CD4-positive, alpha-beta T cell (primary cell): ENCODE data around the gene RSAD2. TPM values are rescaled to one million over a fixed set of nuclear protein-coding genes. Genes with fewer than 3 reads are reported as not detected.

Experiments
- ATAC-seq: fragments of 200-7000 bp; cut with Tn5 transposase; one replicate; pipeline ENCODE4 v1.10.0; 2022; ENCODE audit warnings: mild to moderate bottlenecking; ENCODE audit not compliant: poor library complexity
- CTCF ChIA-PET: fragments of 350-600 bp; sonication (Branson Sonifier 250); formaldehyde crosslinking; loops from one replicate; lab custom pipeline; 2021; ENCODE audit warnings: antibody characterized with exemption, inconsistent platforms; lab: Charles Lee
- POLR2A ChIA-PET: fragments of 350-600 bp; sonication (Branson Sonifier 250); formaldehyde crosslinking; loops from one replicate; lab custom pipeline; 2021; ENCODE audit warnings: antibody characterized with exemption, inconsistent platforms; lab: Charles Lee
- DNase-seq, 14 experiments: peaks; one replicate each; pipeline ENCODE4 v3.0.0-alpha.2; 2013 to 2020; ENCODE audit warnings: mixed read lengths in 2 of 14
- H3K27ac ChIP-seq, 2 donors: one replicate each; pipeline versions ENCODE4 v1.5.1 to v1.7.0; 2013; ENCODE audit warnings: low read length in 2 of 2, low read depth in 1 of 2, mild to moderate bottlenecking in 1 of 2
- H3K27me3 ChIP-seq, 2 experiments: 1 replicate in 1 of 2; 2 replicates in 1 of 2; pipeline versions ENCODE4 v1.6.1 to v1.7.0; 2013; ENCODE audit warnings: low read length in 2 of 2, control low read depth in 1 of 2, mild to moderate bottlenecking in 1 of 2, moderate library complexity in 1 of 2; ENCODE audit not compliant: insufficient read depth in 2 of 2, control insufficient read depth in 1 of 2
- H3K36me3 ChIP-seq: one replicate; pipeline ENCODE4 v1.6.1; 2013; ENCODE audit warnings: low read length, control low read depth; ENCODE audit not compliant: insufficient read depth
- H3K4me1 ChIP-seq: one replicate; pipeline ENCODE4 v1.6.1; 2013; ENCODE audit warnings: low read length, control low read depth; ENCODE audit not compliant: insufficient read depth
- H3K4me3 ChIP-seq: one replicate; pipeline ENCODE4 v1.5.1; 2013; ENCODE audit warnings: mild to moderate bottlenecking, low read length, moderate library complexity
- H3K9me3 ChIP-seq, 2 experiments: 1 replicate in 1 of 2; 2 replicates in 1 of 2; pipeline versions ENCODE4 v1.6.1 to v1.7.0; 2013; ENCODE audit warnings: low read length in 2 of 2, mild to moderate bottlenecking in 2 of 2, control low read depth in 1 of 2, moderate library complexity in 1 of 2; ENCODE audit not compliant: control insufficient read depth in 1 of 2, insufficient read depth in 1 of 2
- H3K27ac Mint-ChIP-seq: one replicate; pipeline ENCODE4 v1.8.0; 2020; ENCODE audit warnings: mixed read lengths
- H3K27me3 Mint-ChIP-seq: one replicate; pipeline ENCODE4 v1.8.0; 2021; ENCODE audit warnings: mixed read lengths
- H3K36me3 Mint-ChIP-seq: one replicate; pipeline ENCODE4 v1.8.0; 2021; ENCODE audit warnings: low read depth, mixed read lengths
- H3K4me1 Mint-ChIP-seq: one replicate; pipeline ENCODE4 v1.8.0; 2021; ENCODE audit warnings: low read depth, mixed read lengths
- H3K4me3 Mint-ChIP-seq: one replicate; pipeline ENCODE4 v1.8.0; 2020; ENCODE audit warnings: mild to moderate bottlenecking, mixed read lengths
- H3K9me3 Mint-ChIP-seq: one replicate; pipeline ENCODE4 v1.8.0; 2020; ENCODE audit warnings: mixed read lengths
- intact Hi-C, 2 experiments: fragments of 100-400 bp; cut with DNase I in 1 of 2; cut with micrococcal nuclease in 1 of 2; formaldehyde crosslinking; loops; one replicate each; pipeline versions ENCODE4 v1.15.1 to v1.9.0; 2023 to 2025; cut with DNase I, micrococcal nuclease
- total RNA-seq, 174 experiments: library from RNA in 2 of 174; stranded (reverse) in 2 of 174; gene quantifications; one replicate each; pipeline ENCODE4 v1.2.3 and lab custom pipeline; 2021 to 2026
- TF ChIP-seq, protein P1 (sequence below): fragments of 200-600 bp; IDR thresholded peaks from one replicate; pipeline ENCODE4 v1.8.0; 2022; ENCODE audit warnings: antibody characterized with exemption, mild to moderate bottlenecking

Gene RSAD2
- total RNA-seq, 2 experiments from 2014 or later, result 3.9 to 4.6 TPM

DNA sequence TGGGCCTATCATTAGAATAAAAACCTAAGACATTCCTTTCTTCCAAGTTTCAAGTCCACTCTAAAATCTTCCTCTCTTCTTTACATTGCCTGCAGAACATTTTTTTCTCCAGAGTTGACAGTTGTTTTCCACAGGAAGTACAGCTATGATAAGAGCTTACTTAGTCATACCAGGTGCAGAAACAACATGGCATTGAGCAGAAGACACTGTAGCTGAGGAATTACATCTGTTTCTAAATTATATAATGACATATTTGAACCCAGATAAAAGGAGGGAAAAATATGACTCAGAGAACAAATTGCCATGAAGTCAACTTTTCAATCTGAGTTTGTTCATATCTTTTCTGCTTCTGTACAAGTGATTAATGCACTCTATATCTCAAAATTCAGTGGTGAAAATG is 42.1 kb upstream of the RSAD2 start:
- Mint-ChIP-seq H3K36me3 (peaks cover 46% of the 10 kb centered on the region), H3K4me1 (peaks cover 4% of the 10 kb centered on the region), H3K27me3 (no peaks in the 10 kb centered on the region), H3K27ac (no peak overlapping the region), H3K9me3 (peaks cover 19% of the 10 kb centered on the region), H3K4me3 (no peak overlapping the region)
- H3K27me3 ChIP-seq, result no peaks in the 10 kb centered on the region
- peaks cover 0 to 10% of the 10 kb centered on the region in 2 experiments for H3K9me3 ChIP-seq
- no peak overlapping the region for H3K4me3 ChIP-seq
- POLR2A ChIA-PET, result interaction anchor here (1.6 kb wide), 1 partner anchor 29 kb away, joined by 3 read pairs; no protein-coding TSS in a partner anchor
- ATAC-seq, result no peak
- intact Hi-C loops, result no loop called here
- no peak for DNase-seq
- H3K27ac ChIP-seq, result no peak overlapping the region
- H3K36me3 ChIP-seq, result no peaks in the 10 kb centered on the region
- no peaks in the 10 kb centered on the region for H3K4me1 ChIP-seq
- TF ChIP-seq, protein P1, sequence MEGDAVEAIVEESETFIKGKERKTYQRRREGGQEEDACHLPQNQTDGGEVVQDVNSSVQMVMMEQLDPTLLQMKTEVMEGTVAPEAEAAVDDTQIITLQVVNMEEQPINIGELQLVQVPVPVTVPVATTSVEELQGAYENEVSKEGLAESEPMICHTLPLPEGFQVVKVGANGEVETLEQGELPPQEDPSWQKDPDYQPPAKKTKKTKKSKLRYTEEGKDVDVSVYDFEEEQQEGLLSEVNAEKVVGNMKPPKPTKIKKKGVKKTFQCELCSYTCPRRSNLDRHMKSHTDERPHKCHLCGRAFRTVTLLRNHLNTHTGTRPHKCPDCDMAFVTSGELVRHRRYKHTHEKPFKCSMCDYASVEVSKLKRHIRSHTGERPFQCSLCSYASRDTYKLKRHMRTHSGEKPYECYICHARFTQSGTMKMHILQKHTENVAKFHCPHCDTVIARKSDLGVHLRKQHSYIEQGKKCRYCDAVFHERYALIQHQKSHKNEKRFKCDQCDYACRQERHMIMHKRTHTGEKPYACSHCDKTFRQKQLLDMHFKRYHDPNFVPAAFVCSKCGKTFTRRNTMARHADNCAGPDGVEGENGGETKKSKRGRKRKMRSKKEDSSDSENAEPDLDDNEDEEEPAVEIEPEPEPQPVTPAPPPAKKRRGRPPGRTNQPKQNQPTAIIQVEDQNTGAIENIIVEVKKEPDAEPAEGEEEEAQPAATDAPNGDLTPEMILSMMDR, result no peak
- CTCF ChIA-PET, result no interaction called here

DNA sequence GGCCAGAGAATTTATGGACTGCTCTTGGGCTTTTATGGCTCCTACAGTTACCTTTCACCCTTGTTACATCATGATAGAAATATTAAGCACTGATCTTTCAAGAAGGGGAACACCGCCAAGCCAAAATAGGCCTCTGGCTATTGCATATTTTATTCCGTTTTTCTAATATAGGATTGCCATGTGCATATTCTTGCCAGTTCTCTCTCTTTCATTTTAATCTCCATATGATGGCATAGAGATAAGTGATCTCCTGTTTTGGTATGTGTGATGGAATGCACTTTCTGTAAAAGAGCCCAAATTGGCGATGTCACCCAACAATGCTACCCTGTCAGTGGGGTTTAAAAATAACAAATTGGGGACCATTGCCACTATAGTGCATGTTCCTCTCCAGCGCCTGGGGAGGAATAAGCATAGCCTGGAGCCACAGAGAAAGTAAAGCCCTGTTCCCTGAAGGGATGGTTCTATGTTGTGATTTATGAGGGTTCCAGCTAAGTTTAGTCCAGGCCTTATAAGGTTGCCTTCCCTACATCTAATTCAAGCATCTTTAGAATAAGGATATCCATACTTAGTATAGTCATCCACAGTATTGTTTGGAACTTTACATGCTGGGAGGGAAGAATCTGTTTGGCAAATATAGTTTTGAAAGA is 38.8 kb upstream of the RSAD2 start:
- H3K9me3 Mint-ChIP-seq, result peaks cover 14% of the 10 kb centered on the region
- intact Hi-C loops, result no loop called here
- POLR2A ChIA-PET, result no interaction called here

DNA sequence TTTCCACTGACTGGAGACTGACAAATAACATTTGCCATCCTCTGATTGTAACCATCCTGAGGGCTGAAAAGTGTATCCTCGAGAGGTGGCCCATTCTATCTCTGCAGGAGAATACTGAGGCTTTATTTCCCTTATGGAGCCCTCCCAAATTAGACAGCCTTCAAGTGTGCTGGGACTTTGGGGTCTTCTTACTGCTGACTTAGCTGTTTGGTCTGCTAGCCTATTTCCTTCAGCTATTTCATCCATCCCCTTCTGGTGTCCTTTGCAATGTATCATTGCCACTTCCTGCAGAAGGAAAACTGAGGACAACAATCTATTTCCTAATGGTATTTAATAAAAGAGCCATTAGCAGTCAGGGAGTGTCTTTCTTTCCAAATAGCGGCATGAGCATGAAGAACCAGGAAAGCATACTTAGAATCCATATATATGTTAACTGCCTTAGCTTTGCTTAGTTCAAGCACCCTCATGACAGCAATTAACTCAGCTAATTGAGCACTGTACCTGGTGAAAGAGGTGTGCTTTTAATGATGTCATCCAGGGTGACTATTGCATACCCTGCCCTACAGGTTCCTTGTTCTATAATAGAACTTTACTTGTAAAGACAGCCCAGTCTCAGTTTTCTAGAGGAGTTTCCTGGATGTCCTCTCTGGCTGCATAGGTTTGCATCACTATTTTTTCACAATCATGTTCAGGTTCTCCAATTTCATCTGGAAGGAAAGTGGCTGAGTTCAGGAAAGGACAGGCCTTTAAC is 35.9 kb upstream of the RSAD2 start:
- H3K4me3 ChIP-seq, result no peak overlapping the region
- no peak overlapping the region for H3K27ac Mint-ChIP-seq

More for the DNA sequence above, 38.8 kb upstream of the RSAD2 start:
- H3K4me3 Mint-ChIP-seq, result no peak overlapping the region
- no peak overlapping the region for H3K4me3 ChIP-seq
- no peaks in the 10 kb centered on the region for H3K4me1 Mint-ChIP-seq
- no peaks in the 10 kb centered on the region for H3K27me3 Mint-ChIP-seq
- ATAC-seq (no peak), DNase-seq (no peak)
- peaks cover 4 to 26% of the 10 kb centered on the region in 2 experiments for H3K9me3 ChIP-seq
- no peak overlapping the region for H3K27ac ChIP-seq
- H3K27me3 ChIP-seq, result no peaks in the 10 kb centered on the region
- TF ChIP-seq, protein P1, result no peak
- no peaks in the 10 kb centered on the region for H3K4me1 ChIP-seq
- H3K36me3 ChIP-seq, result no peaks in the 10 kb centered on the region
- peaks cover 55% of the 10 kb centered on the region for H3K36me3 Mint-ChIP-seq
- no peak overlapping the region for H3K27ac Mint-ChIP-seq
- CTCF ChIA-PET, result no interaction called here

More for the DNA sequence above, 35.9 kb upstream of the RSAD2 start:
- Mint-ChIP-seq H3K9me3 (peaks cover 16% of the 10 kb centered on the region), H3K27me3 (no peaks in the 10 kb centered on the region), H3K36me3 (peaks cover 84% of the 10 kb centered on the region), H3K4me1 (no peaks in the 10 kb centered on the region), H3K4me3 (no peak overlapping the region)
- Histone ChIP-seq H3K9me3 (peaks cover 13 to 55% of the 10 kb centered on the region in 2 experiments), H3K36me3 (no peaks in the 10 kb centered on the region), H3K27me3 (no peaks in the 10 kb centered on the region), H3K27ac (no peak overlapping the region), H3K4me1 (no peaks in the 10 kb centered on the region)
- CTCF ChIA-PET, result no interaction called here
- ATAC-seq (no peak), DNase-seq (no peak)
- intact Hi-C loops, result no loop called here
- POLR2A ChIA-PET, result no interaction called here
- TF ChIP-seq, protein P1, result no peak
